Measurements from ENCODE around the gene QKI.
"Not testable (repeated sequence)": the region's sequence is repeated elsewhere in the genome, so short reads cannot be mapped to it uniquely, and the experiment has no call there.

QKI gene

DNA sequence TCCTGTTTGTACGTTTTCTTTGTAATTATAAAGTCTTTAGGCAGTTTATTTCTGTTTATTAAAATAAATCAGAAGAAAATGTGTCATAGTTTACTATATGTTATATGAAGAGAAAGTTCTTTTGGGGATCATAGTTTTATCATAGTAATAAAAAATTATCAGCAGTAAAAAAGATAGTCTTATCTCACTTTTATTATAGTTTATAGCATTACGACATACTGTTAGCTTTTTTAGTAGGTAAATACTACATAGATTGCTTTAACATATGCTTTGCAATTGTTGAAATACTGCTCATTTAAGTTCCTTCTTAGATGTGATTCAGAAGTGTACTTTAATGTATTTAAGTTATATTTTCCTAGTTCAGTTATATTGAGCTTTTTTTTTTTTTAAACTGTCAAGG is 13.9 kb downstream of the QKI start:
- TF ChIP-seq, protein P1, sequence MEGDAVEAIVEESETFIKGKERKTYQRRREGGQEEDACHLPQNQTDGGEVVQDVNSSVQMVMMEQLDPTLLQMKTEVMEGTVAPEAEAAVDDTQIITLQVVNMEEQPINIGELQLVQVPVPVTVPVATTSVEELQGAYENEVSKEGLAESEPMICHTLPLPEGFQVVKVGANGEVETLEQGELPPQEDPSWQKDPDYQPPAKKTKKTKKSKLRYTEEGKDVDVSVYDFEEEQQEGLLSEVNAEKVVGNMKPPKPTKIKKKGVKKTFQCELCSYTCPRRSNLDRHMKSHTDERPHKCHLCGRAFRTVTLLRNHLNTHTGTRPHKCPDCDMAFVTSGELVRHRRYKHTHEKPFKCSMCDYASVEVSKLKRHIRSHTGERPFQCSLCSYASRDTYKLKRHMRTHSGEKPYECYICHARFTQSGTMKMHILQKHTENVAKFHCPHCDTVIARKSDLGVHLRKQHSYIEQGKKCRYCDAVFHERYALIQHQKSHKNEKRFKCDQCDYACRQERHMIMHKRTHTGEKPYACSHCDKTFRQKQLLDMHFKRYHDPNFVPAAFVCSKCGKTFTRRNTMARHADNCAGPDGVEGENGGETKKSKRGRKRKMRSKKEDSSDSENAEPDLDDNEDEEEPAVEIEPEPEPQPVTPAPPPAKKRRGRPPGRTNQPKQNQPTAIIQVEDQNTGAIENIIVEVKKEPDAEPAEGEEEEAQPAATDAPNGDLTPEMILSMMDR (IDR thresholded peaks at IDR 0.05; ENCODE audit: low read depth, low read length, missing control alignments) = no peak
- H3K4me3 ChIP-seq (ENCODE audit: low read depth, low read length) = no peak overlapping the region
- DNase-seq (ENCODE audit: low read depth) = no peak

- DNase-seq (ENCODE audit: low read depth) = no peak
- H3K4me3 ChIP-seq (ENCODE audit: low read depth, low read length) = no peak overlapping the region
- TF ChIP-seq, protein P1 (IDR thresholded peaks at IDR 0.05; ENCODE audit: low read depth, low read length, missing control alignments) = no peak
Observed at GRCh38 chr6:163429858-163430448, 15.4 kb downstream of the QKI start.

- H3K4me3 ChIP-seq (ENCODE audit: low read depth, low read length) = no peak overlapping the region
- DNase-seq (ENCODE audit: low read depth) = no peak
- TF ChIP-seq, protein P1 (IDR thresholded peaks at IDR 0.05; ENCODE audit: low read depth, low read length, missing control alignments) = no peak
Observed at GRCh38 chr6:163432300-163432699, 17.8 kb downstream of the QKI start.

- DNase-seq (ENCODE audit: low read depth); H3K4me3 ChIP-seq (ENCODE audit: low read depth, low read length): not testable (repeated sequence)
Observed at GRCh38 chr6:163433486-163433885, 19.0 kb downstream of the QKI start.

- no peak for DNase-seq (ENCODE audit: low read depth)
- TF ChIP-seq, protein P1 (IDR thresholded peaks at IDR 0.05; ENCODE audit: low read depth, low read length, missing control alignments) = no peak
- H3K4me3 ChIP-seq (ENCODE audit: low read depth, low read length) = no peak overlapping the region
Observed at GRCh38 chr6:163435023-163435422, 20.5 kb downstream of the QKI start.

DNA sequence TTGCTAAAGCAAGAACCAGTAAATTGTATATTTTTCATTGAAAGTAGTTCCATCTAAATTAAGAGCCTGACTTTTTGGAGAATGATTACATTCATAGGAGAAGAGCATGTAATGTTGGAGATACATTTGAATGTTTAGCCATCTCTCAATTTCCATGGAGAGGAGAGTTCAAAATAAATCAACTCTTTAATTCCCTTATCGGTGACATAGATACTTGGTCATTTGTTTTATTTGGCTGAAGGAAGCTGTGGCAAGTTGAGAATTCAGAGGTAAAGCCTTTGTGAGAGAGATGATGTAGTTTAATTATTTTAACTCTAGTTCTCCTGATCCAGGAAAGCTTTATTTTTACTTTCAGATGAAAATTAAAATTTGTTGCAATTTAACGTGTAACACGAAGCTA is 22.3 kb downstream of the QKI start:
- DNase-seq (ENCODE audit: low read depth) = no peak
- TF ChIP-seq, protein P1 (IDR thresholded peaks at IDR 0.05; ENCODE audit: low read depth, low read length, missing control alignments) = no peak
- H3K4me3 ChIP-seq (ENCODE audit: low read depth, low read length) = no peak overlapping the region

DNA sequence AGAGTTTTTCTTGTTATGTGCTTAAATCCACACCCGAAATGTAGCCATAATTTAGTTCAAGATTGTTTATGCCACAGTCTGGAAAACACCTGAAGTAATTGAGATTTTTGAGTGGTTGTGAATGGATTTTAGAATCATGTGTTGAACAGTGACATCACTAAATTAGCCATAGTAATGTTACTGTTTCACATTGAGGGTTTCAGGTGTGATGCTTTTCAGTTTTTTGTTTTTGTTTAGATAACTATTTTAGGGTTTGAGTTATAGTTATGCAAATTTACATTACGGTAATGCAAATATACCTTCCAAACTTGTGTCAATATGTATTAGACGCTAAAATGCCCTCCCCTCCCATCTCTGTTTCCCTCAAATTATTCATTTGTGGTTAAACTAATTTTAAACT is 22.9 kb downstream of the QKI start:
- no peak for DNase-seq (ENCODE audit: low read depth)
- TF ChIP-seq, protein P1 (IDR thresholded peaks at IDR 0.05; ENCODE audit: low read depth, low read length, missing control alignments) = no peak
- H3K4me3 ChIP-seq (ENCODE audit: low read depth, low read length) = no peak overlapping the region

Data from GM12864 (cell line).